Fibroblast of peridontal ligament (primary cell): ENCODE results near the gene TTLL5.
"Not testable (repeated sequence)": the region's sequence is repeated elsewhere in the genome, so short reads cannot be mapped to it uniquely, and the experiment has no call there.

Experiments used
- DNase-seq: peaks from one replicate; pipeline ENCODE4 v3.0.0-alpha.2; 2010; ENCODE audit errors: extremely low read depth

Gene TTLL5

DNA sequence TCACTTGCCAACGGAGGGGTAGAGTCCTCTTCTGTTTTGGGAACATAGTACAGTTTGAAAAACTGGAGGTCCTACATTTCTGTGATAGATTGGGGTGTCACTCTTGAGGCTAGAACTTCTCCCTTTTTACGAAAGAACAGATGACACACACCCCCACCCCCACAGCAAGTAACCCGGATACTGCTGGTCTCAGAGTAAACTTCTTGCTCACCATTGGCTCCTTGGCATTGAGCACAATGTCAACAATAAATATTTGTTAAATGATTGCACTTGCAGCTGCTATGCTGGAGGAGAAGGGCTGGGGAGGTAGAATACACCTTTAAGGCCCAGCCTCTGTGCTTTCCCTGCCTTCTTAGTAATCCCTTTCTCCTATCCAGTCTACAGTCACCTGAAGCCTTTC, 170.9 kb downstream of the TTLL5 start:
- no peak for DNase-seq

DNA sequence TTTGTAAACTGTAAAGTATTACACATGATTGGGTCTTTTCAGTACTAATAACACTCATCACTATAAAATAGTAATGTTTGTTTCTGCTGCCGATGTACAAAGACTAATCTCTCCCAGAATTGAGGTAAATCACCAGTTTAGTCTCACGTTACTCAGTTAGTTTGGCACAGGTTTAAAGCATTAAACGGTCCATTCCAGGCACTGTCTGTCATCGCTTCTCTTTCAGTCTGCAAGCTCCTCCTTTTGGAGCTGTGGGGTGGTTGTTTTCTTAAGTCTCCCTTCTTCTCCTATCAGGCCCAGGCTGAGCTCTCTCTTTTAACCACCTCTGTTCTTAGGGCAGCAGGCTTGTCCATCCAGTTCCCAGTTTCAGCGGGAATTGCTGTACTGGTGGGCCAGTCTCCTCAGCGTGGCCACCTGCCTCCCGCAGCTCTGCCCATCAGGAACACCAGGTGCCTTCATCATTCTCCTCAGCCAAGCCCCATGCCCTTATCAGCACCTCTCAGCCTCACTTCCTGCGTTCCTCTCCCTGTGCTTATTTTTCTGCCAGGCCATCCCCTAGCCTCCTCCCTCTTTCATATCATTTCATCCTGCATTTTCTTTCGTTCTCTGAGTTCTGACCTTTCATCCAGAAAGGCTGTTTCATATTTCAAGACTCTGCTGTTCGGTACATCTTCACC, 171.7 kb downstream of the TTLL5 start:
- DNase-seq, result peak; percentile 74

DNA sequence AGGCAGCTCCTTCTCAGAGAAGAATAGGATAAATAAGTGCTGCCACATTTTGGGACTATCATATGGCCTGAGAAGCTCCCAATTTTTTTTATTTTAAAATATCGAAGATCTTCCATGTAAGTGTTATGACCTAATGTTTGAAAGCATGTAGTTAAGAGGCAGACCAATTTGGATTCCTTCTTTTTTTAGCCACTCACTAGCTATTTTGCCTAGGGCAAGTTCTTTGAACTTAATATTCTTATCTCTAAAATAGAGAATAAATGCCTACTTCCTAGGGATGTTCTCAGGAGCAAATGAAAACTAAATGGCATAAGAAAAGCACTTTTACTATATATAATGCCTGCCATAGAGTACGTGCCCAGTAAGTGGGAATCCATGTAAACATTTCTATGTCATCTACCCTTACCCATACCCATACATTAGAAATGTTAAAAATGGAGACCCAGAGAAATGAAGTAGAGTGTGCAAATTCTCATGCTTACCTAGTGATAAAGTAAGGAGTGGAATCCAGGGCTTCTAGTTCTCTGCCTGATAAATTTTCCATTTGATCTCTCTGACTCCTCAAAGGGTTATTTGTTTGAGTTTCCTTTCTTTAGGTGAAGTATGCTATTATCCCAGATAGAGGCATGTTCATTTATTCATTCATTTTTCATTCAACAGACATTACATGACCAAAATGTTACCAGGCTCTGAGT, 172.4 kb downstream of the TTLL5 start:
- DNase-seq, result no peak

- no peak for DNase-seq
These were observed 174.2 kb downstream of the TTLL5 start for GRCh38 chr14:75835156-75835725.

GRCh38 chr14:75835737-75836136, 174.7 kb downstream of the TTLL5 start:
- DNase-seq, result no peak

- no peak for DNase-seq
These were observed 176.2 kb downstream of the TTLL5 start for GRCh38 chr14:75837151-75837787.

- no peak for DNase-seq
These were observed 179.9 kb downstream of the TTLL5 start for GRCh38 chr14:75840911-75841310.

DNA sequence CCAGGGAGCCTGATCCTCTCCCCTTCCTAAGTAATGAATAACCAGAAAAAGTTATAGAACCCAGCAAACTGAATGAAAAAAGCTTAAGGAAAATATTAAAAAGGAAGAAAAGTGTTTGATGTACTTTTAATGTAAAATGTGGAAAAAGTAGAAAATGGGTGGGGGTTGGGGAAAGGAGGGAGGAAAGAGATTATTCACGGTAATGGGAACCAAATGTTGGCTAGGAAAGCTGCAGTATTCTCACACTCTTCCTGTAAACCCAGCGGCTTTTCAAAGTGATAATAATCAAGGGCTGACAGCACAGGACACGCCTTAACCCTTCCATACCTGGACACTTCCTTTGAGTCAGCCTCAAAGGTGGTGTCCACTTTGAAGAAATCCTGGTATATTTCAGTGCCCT, 181.5 kb downstream of the TTLL5 start:
- no peak for DNase-seq

GRCh38 chr14:75844486-75844885, 183.4 kb downstream of the TTLL5 start:
- DNase-seq, result no peak

GRCh38 chr14:75845136-75845804, 184.2 kb downstream of the TTLL5 start:
- DNase-seq, result no peak

DNA sequence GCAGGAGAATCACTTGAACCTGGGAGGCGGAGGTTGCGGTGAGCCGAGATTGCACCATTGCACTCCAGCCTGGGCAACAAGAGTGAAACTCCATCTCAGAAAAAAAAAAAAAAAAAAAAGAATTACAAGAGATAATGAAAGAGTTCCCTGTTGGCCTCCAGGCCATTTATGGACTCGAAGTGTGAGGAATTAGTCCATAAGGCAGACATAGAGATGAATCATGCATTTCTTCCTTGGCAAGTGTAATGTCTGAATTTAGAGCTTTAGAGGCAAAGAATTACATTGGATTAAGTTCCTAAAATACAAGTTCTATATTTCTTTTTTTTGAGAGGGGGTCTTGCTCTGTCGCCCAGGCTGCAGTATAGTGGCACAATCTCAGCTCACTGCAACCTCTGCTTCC, 185.6 kb downstream of the TTLL5 start:
- DNase-seq, result not testable (repeated sequence)

DNA sequence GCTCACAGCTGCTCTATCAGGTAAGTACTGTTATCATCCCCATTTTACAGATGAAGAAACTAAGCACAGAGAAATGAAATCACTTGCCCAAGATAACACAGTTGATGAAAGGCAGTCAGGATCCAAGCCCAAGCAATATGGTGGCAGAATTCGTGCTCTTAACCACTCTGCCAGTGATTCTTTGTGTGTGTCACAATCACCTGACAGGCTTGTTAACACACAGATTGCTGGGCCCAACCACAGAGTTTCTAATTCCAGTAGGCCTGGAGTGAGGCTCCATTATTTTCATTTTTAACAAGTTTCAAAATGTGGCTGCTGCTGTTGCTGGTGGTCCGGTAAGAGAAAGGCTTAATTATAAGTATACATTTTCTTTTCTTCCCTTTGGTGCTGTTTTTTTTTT, 186.5 kb downstream of the TTLL5 start:
- DNase-seq, result no peak

DNA sequence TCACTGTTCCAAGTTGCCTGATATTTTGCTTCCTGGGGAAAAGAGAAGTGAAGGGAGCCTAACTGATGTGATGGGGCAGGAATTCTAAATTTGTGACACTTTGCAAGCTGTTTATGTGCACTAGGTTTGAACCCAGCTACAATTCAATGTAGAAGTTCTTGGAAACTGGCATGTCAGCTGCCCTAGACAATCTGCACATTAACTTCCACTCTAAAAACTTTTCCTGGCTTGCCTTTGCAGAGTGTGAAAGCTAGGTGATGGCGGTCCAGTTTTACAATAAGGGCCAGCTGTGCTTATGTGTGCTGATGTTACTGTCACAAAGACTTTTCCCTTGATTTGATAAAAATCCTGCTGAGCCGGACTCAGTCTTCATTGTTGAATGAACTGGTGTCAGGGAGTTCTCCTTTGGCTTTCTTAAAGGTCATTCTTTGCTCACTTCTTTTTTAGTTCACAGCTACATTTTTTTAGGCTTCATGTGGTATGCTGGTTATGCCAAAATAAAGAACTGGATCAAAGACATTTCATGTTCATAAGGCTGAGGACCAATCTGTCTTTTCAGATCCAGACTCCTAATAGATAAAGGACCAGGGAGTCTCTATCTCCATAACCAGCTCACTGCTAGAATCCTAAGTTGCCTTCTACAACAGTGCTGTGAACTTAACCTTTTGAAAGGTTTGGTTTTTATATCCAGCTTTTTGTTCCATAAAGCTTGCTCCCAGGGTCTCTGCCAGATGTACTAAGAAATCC, 187.3 kb downstream of the TTLL5 start:
- no peak for DNase-seq

- no peak for DNase-seq
These were observed 188.4 kb downstream of the TTLL5 start for GRCh38 chr14:75849300-75849895.

DNA sequence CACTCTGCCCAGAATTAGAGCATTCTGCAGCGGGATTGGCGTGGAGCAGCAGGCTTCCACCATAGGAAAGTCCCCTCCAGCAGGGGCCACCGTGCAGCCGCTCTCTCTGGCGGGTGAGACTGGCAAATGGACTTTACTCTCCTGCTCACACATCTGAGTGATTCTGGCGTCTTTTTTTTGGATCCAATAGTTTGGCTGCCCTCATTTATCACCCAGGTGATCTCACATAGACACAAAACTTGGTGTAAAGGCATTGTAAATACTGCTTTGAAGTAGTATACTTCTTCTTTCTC, 190.5 kb downstream of the TTLL5 start:
- no peak for DNase-seq

DNA sequence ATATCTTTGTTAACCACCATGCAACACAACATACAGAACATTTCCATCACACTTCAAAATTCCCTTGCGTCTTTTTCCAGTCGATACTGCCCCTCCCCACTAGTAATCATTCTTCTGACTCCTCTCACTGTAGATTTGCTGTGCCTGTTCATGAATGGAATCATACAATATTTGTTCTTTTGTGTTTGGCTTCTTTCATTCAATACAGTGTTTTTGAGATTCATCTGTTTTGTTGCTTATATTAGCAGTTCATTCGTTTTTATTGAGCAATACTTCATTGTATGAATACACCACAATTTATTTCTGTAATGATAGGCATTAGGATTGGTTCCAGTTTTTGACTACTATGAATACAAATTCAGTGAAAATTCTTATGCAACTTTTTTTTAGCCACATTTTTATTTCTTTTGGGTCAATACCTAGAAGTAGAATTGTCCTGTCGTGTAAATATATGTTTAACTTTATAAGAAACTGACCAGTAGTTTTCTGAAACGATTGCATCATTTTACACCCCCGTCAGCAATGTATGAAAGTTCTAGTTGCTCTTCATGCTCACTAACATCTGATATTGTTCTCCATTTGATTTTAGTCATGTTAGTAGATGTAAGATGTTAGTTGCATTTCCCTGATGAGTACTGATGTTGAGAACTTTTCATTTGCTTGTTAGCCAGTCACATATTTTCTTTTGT, 193.2 kb downstream of the TTLL5 start:
- DNase-seq, result no peak

DNA sequence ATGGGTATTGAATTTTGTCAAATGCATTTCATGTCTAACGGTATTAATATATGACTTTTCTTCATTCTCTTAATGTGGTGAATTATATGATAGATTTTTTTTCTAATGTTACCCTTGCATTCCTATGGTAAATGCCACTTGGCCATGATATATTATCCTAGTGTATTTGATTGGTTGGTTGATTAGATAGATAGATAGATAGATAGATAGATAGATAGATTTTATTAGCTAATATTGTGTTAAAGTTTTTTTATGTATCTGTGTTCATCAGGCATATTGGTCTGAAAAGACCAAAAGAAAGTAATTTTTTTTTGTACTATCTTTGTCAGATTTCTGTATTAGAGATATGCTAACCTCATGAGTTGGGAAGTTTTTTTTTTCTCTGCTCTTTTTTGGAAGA, 196.2 kb downstream of the TTLL5 start:
- no peak for DNase-seq

GRCh38 chr14:75858362-75858761, 197.3 kb downstream of the TTLL5 start:
- DNase-seq, result no peak

DNA sequence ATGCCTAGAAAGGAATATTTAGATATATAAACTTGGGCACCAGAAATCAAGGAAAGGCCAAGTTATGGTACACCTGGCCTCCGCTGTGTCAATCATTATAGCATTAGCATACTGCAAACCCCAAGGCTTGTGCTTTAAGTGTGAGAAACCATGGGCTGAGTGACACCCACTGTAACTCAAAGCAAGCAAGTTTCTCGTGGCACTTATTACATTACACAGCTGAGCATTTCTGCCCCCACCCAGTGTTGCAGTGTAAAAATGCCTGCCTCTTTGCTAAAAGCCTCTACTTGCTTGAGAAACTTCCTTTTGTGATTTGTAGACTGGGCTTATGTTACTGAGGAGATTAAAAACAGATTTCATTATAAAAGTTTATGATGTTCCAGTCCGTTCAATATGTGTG, 198.7 kb downstream of the TTLL5 start:
- peak; percentile 71 for DNase-seq

DNA sequence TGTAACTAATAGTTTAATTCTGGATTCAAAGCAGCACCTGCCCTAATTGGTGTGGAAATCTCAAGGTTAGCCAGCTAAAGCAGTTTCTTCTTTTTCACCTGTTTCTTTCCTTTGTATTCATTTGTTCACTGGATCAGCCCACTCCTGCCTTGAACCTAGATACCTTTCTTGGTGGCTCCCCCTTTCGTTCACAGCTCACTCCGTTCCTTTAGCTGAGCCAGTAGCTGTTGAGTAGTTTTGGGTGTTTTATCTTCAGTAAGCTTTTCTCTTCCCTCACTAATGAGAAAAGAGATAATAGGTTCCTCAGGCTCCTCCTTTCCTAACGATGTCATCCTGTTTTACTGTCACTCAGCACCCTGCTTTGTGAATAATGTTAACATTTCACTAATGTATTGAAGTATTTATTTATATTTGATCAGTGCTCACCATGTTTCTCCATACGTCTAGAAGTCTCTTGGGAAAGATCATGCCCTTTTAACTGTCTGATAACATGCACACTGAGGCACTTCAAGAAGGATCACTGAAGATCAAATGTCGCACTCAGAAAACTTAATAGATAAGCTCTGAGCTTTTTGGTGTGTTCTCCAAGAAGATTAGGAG, 199.6 kb downstream of the TTLL5 start:
- no peak for DNase-seq
